IPS-15b (cell line): ENCODE measurements around the gene HIGD1C.

ENCODE experiments used
- H3K27me3 ChIP-seq: one replicate; pipeline ENCODE4 v1.6.1; 2013; ENCODE audit warnings: low read length; ENCODE audit not compliant: control insufficient read depth, insufficient read depth
- H3K36me3 ChIP-seq: one replicate; pipeline ENCODE4 v1.6.1; 2013; ENCODE audit warnings: low read length; ENCODE audit not compliant: control insufficient read depth, insufficient read depth
- H3K4me1 ChIP-seq: one replicate; pipeline ENCODE4 v1.6.1; 2013; ENCODE audit warnings: mild to moderate bottlenecking, low read length; ENCODE audit not compliant: control insufficient read depth, insufficient read depth
- H3K4me3 ChIP-seq: one replicate; pipeline ENCODE4 v1.5.1; 2013; ENCODE audit warnings: low read depth, low read length
- H3K9ac ChIP-seq: one replicate; pipeline ENCODE4 v1.6.1; 2013; ENCODE audit warnings: low read depth, mild to moderate bottlenecking, low read length
- H3K9me3 ChIP-seq: one replicate; pipeline ENCODE4 v1.6.1; 2013; ENCODE audit warnings: mild to moderate bottlenecking, low read length; ENCODE audit not compliant: control insufficient read depth, insufficient read depth

HIGD1C gene

GRCh38 chr12:50988871-50989270 is 36.5 kb downstream of the HIGD1C start:
- Histone ChIP-seq H3K27me3 (no peaks in the 10 kb centered on the region), H3K4me1 (no peaks in the 10 kb centered on the region), H3K9ac (no peak overlapping the region), H3K4me3 (no peak overlapping the region), H3K36me3 (peaks cover 17% of the 10 kb centered on the region), H3K9me3 (no peaks in the 10 kb centered on the region)

DNA sequence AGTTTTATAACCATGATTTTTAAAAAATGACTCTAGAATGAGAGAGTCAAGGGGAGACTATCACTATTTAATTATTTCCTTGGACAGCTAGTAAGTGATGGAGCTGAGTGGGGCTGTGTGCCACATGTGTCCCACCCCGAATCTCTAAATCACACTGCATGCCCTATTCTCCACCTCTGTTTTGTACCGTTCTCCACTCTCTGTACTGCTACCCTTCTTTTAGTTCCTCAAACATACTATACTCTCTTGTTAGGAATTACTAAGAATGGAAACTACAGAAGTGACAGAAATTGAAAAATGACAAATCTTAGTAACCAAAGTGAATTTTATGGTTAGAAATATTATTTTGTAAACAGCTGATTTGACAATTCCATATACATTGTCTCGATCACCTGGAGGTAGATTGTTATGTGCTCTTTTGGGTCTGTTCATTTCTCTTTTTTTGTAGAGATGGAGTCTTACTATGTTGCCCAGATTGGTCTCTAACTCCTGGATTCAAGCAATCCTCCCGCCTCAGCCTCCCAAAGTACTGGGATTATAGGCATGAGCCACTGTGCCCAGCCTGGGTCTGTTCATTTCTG is 37.9 kb downstream of the HIGD1C start:
- peaks cover 17% of the 10 kb centered on the region for H3K36me3 ChIP-seq
- H3K9me3 ChIP-seq, result no peaks in the 10 kb centered on the region
- no peak overlapping the region for H3K9ac ChIP-seq
- no peak overlapping the region for H3K4me3 ChIP-seq
- H3K27me3 ChIP-seq, result no peaks in the 10 kb centered on the region
- H3K4me1 ChIP-seq, result no peaks in the 10 kb centered on the region

- no peak overlapping the region for H3K9ac ChIP-seq
- peaks cover 17% of the 10 kb centered on the region for H3K36me3 ChIP-seq
- H3K4me3 ChIP-seq, result no peak overlapping the region
- H3K27me3 ChIP-seq, result no peaks in the 10 kb centered on the region
- H3K4me1 ChIP-seq, result no peaks in the 10 kb centered on the region
- no peaks in the 10 kb centered on the region for H3K9me3 ChIP-seq
Measured at GRCh38 chr12:50990791-50991190, 38.4 kb downstream of the HIGD1C start.

DNA sequence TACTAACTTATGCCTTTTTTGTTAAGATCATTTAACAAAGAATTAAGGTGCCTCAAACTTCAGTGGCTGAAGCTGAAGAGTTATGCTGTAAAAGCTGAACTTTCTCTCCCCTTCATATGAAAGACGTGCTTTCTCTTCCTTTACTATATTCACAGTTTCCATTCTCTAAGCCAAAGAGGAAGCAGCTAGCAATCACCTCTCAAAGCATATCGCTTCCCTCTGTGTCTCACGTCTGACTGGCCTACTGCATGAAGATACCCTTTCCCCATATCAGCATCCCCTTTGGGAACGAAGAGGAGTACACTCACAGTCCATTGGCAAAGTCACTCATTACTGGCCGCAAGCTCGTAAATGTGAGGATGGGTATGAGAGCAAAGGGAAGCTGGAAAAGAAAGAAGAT is 38.9 kb downstream of the HIGD1C start:
- Histone ChIP-seq H3K36me3 (peaks cover 17% of the 10 kb centered on the region), H3K9ac (no peak overlapping the region), H3K4me1 (no peaks in the 10 kb centered on the region), H3K27me3 (no peaks in the 10 kb centered on the region), H3K9me3 (no peaks in the 10 kb centered on the region), H3K4me3 (no peak overlapping the region)

DNA sequence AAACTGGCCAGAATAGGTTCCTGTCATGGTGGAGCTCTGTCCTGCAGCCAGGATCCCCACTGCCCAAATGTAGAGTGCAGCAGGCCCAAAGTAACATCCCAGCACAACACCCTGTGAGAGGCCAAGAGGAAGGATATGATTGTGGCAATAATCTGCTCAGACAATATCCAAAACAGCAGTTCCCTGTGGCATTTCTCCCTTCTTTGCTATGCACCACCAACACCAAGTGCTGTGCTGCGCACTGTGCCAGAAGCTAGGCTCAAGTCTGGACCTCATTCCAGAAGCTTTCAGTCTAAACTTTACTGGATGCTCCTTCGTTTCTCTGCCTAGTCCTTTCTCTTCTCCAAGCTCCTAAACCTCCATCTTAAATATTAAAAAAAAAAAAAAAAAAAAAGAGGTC is 40.5 kb downstream of the HIGD1C start:
- Histone ChIP-seq H3K9ac (no peak overlapping the region), H3K36me3 (peaks cover 17% of the 10 kb centered on the region), H3K9me3 (no peaks in the 10 kb centered on the region), H3K27me3 (no peaks in the 10 kb centered on the region), H3K4me3 (no peak overlapping the region), H3K4me1 (no peaks in the 10 kb centered on the region)

DNA sequence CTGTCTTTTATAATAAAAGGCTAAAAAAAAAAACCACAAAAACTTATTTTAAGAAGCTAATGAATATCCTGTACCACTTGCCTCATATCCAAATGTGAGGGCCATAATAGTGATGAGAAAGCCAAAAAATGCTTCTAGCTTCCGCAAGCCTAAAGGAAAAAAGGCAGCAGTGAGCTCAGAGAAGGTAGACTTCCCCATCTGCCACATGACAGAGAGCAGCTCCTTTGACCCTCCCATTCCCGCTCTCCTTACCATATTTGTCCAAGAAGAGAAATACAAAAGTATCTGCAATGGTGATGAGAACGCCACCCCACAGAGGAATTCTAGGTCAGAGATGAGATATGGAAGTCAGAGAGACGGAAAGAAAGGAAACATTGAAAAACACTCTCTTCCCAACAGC is 46.7 kb downstream of the HIGD1C start:
- no peak overlapping the region for H3K9ac ChIP-seq
- no peaks in the 10 kb centered on the region for H3K36me3 ChIP-seq
- H3K9me3 ChIP-seq, result no peaks in the 10 kb centered on the region
- H3K4me1 ChIP-seq, result no peaks in the 10 kb centered on the region
- H3K4me3 ChIP-seq, result no peak overlapping the region
- no peaks in the 10 kb centered on the region for H3K27me3 ChIP-seq

DNA sequence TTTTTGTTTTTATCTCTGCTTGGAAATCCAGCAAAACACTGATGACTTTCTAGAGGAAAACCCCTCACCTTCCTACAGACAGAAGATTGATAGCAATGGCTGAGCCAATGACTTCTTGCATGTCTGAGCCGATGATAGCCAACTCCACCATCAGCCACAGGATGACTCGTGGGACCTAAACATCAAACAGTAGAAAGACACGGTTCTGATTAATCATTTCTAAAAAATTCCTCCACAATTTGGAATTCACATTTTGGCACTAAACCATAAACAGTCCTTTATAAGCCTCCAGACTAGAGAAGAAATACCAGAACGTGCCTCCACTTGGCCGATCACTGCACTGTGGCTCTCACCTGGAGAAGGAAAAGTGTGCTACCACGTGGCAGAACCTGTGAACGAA is 47.9 kb downstream of the HIGD1C start:
- no peaks in the 10 kb centered on the region for H3K4me1 ChIP-seq
- no peaks in the 10 kb centered on the region for H3K36me3 ChIP-seq
- H3K9ac ChIP-seq, result no peak overlapping the region
- H3K9me3 ChIP-seq, result no peaks in the 10 kb centered on the region
- no peaks in the 10 kb centered on the region for H3K27me3 ChIP-seq
- H3K4me3 ChIP-seq, result no peak overlapping the region

DNA sequence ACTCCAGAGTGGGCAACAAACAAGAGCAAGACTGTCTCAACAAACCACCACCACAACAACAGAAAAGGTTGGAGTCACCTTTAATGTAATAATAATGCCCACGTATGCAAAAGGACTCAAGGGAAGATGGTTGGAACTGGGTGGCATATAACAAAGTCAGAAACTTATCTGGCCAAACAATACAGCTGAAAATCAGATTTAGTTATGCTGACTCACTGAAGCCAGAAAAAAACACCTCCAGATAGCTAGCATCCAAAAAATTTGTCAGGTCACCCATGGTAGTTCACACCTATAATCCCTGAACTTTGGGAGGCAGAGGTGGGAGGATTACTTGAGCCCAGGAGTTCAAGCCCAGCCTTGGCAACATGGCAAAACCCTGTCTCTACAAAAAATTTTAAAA is 49.5 kb downstream of the HIGD1C start:
- Histone ChIP-seq H3K9ac (no peak overlapping the region), H3K9me3 (no peaks in the 10 kb centered on the region), H3K4me3 (no peak overlapping the region), H3K4me1 (no peaks in the 10 kb centered on the region), H3K36me3 (no peaks in the 10 kb centered on the region), H3K27me3 (no peaks in the 10 kb centered on the region)

DNA sequence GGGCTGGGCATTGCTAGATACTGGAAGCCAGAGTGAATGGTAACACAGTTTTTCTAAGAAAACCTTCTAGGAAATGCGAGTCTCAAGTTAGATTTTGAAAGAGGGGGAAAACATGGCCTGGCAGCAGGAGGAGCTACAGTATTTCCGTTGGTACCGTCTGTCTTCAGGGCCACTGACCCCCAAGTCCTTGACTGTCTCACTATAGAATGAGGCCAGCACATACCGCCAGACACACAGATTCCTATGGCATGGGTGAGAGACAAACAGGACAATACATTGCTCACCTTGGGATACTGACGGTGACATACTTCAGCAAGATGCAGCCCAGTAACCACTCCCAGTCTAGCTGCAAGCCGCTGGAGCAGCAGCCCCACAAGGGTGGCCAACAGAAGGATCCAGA is 52.2 kb downstream of the HIGD1C start:
- H3K4me1 ChIP-seq, result peaks cover 3% of the 10 kb centered on the region
- no peaks in the 10 kb centered on the region for H3K9me3 ChIP-seq
- no peaks in the 10 kb centered on the region for H3K27me3 ChIP-seq
- H3K9ac ChIP-seq, result no peak overlapping the region
- H3K36me3 ChIP-seq, result peaks cover 3% of the 10 kb centered on the region
- H3K4me3 ChIP-seq, result no peak overlapping the region

DNA sequence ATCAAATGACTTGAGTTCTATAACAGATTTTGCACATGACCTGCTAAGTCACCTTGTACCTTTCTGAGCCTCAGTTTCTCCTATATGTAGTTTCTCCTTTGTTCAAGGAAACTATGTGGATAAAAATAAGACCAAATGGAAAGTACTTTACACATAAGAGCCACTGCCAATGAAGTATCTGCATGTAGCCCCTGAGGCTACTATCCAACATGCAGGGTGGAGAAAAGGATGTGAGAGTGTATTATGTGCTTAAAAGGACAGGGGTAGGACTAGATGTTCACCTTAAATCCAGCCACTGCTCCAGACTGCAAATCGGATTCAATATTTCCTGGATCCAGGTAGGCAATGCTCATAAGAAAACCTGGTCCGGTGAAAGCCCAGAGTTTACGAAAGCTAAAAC is 52.7 kb downstream of the HIGD1C start:
- Histone ChIP-seq H3K27me3 (no peaks in the 10 kb centered on the region), H3K36me3 (peaks cover 3% of the 10 kb centered on the region), H3K9ac (no peak overlapping the region), H3K4me1 (peaks cover 3% of the 10 kb centered on the region), H3K4me3 (no peak overlapping the region), H3K9me3 (no peaks in the 10 kb centered on the region)

GRCh38 chr12:51005671-51006070 is 53.3 kb downstream of the HIGD1C start:
- Histone ChIP-seq H3K4me1 (peaks cover 3% of the 10 kb centered on the region), H3K4me3 (no peak overlapping the region), H3K36me3 (peaks cover 3% of the 10 kb centered on the region), H3K27me3 (no peaks in the 10 kb centered on the region), H3K9me3 (no peaks in the 10 kb centered on the region), H3K9ac (no peak overlapping the region)

GRCh38 chr12:51008329-51009055 is 56.1 kb downstream of the HIGD1C start:
- no peak overlapping the region for H3K4me3 ChIP-seq
- H3K27me3 ChIP-seq, result no peaks in the 10 kb centered on the region
- no peaks in the 10 kb centered on the region for H3K9me3 ChIP-seq
- peaks cover 3% of the 10 kb centered on the region for H3K36me3 ChIP-seq
- peaks cover 6% of the 10 kb centered on the region for H3K4me1 ChIP-seq
- no peak overlapping the region for H3K9ac ChIP-seq
